ENCODE data around the gene GSTT2.
"Not testable (repeated sequence)": the region's sequence is repeated elsewhere in the genome, so short reads cannot be mapped to it uniquely, and the experiment has no call there.

- TF ChIP-seq ZNF274 (IDR thresholded peaks at IDR 0.05; ENCODE audit: low read depth, low read length); SUZ12 (IDR thresholded peaks at IDR 0.05; ENCODE audit: extremely low read depth, insufficient read depth, insufficient read length); YY1 (IDR thresholded peaks at IDR 0.05; ENCODE audit: insufficient read depth, insufficient read length): not testable (repeated sequence)
These were observed 2.6 kb upstream of the GSTT2 start for GRCh38 chr22:23977304-23977703.

All from NT2/D1 (cell line).